HG03139 (cell line): ENCODE results near the gene LCE1E.

ENCODE experiments used
- ATAC-seq: cut with Tn5 transposase; IDR thresholded peaks from one replicate; pipeline ENCODE4 v1.9.1; 2021; ENCODE audit not compliant: unreplicated experiment

Gene LCE1E

GRCh38 chr1:152777510-152778137, 8.4 kb upstream of the LCE1E start:
- ATAC-seq = no peak

DNA sequence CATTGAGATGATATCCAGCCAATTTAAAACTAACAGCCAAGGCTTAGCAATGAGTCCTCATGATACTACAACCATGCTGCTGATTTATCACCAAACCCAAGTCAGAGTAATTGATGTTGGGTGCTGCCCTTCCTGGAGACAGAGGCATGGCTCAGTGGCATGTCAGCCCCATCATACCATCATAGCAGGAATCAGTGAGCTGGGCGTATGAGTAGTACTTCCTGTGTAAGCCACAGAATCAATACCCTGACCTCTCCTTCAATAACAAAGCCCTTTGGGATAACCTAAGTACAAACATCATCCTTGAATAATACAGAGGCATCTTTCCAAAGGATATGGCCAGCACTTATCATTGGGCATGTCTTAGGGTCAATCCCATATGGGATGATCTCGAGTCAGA, 3.0 kb upstream of the LCE1E start:
- ATAC-seq = no peak

- ATAC-seq = no peak
Measured at GRCh38 chr1:152795686-152796085, 9.6 kb downstream of the LCE1E start.

DNA sequence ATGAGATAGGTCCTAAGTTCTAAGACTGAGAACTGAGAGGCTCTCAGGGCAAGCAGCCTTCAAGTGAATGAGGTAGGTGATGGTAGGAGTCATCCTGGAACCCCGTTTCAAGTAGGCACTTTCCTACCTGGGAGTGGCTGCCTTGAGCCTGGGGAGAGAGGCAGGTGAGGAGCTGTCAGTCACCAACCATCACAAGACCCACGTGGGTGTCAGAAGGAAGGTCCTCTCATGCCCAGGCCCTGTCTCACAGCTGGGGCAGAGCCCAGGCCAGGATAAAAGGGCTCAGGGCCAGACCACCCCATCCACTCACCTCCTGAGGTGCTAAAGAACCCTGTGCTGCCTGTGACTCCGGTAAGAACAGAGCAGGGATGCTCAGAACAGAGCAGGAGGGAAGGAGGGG, 10.4 kb downstream of the LCE1E start, which contains the start of gene LCE1D:
Gene LCE1D, plus strand, starts transcription at position 301 of the 400 bp plus-strand sequence. CDS start 1,074 bp downstream, outside the sequence.
- ATAC-seq = no peak

DNA sequence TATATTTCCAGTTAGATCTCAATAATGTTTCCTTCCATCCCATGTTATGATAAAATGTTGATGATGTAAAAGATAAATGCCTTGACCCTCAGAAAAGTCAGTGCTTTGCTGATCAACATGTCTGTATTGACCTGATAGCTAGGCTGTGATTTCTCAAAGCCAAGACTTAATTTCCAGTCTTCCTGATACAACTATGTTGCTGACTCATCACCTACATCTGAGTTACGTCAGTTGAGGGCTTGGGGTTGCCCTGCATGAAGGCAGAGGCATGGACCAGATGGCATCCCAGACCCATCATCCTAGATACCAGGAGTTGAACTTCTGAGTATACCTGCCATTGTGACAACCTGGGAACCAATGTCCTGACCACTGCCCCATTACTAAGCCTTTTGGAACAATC, 15.3 kb downstream of the LCE1E start:
- ATAC-seq = no peak

- ATAC-seq = no peak
Measured at GRCh38 chr1:152806576-152806975, 20.5 kb downstream of the LCE1E start, which contains the start of gene LCE1C. TSS of gene LCE1C (minus strand) at chr1:152806651. CDS start at chr1:152805478, 1,173 bp downstream.

DNA sequence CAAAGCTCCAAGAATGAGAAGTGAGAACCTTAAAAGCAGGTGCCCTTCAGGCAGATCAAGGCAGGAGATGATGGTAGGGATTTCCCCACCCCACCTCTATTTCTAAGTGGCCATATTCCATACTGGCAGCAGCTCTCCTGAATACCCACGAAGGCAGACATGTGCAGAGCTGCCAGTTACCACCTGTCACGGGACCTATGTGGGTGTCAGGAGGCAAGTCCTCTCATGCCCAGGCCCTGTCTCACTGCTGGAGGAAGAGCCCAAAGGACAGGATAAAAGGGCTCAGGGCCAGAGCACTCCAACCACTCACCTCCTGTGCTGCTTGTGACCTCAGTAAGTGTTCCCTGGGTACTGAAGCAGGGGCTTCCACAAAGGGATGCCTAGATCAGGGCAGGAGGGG, 25.0 kb downstream of the LCE1E start:
- no peak for ATAC-seq

- no peak for ATAC-seq
Measured at GRCh38 chr1:152811671-152812070, 25.6 kb downstream of the LCE1E start, which contains the start of gene LCE1B. TSS of gene LCE1B (plus strand) at chr1:152811971. CDS start at chr1:152812447, 476 bp downstream.

DNA sequence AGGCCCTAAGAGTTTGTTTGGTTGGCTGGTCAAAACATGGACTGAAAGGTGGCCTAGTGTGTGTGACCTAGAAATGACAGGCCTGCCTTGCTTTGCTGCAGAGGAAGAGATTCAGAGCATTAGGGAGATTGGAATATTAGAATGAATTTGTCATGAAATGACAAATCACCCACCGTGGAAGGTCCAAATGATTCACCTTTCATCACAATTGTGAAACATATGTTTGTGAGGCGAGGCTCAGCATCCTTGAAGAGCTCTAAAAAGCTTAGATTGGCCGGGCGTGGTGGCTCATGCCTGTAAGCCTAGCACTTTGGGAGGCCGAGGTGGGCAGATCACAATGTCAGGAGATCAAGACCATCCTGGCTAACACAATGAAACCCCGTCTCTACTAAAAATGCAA, 31.3 kb downstream of the LCE1E start:
- ATAC-seq = no peak

DNA sequence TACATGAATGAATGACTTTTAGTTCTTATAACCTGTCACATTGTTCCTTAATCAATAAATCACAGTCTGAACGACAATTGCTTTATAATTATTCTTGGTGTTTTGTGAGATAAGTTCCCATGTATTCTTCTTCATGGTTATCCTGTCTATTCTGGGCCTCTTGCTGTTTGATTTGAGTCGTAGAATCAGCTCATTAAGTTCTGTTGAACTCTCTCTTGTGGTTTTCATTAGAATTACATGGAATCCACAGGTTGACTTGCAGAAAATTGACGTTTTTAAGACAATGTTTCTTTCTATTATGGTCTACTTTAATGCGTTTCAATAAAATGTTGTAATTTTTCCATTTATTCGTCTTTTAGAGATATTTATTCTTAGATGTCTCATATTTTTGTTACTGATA, 37.2 kb downstream of the LCE1E start:
- ATAC-seq = no peak

- no peak for ATAC-seq
Measured at GRCh38 chr1:152824964-152825363, 38.9 kb downstream of the LCE1E start.

GRCh38 chr1:152827173-152827572, 41.1 kb downstream of the LCE1E start, which contains the start of gene LCE1A:
TSS of gene LCE1A (plus strand) at chr1:152827473. CDS start at chr1:152827473, 0 bp downstream.
- ATAC-seq = no peak

DNA sequence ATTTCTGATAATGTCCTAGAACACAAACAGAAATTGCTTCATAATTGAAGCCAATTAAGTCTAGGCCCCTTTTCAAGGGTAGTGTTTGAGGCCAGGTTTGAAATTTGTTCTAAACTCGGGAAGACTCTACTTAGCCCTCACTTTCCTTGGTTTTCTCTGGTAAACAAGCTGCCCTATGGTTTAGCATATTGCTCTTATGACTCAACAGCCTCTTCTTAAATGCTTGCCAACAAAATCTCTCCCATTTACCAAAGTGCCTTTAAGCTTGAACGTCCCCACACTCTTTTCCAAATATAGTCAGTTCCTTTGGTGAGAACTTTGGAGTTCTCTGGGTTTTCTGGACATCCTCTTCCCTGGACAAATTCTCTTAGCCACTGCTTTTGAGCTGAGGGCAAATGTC, 50.8 kb downstream of the LCE1E start:
- ATAC-seq = no peak
